Neuronal stem cell (in vitro differentiated cells): Measurements from ENCODE around the gene SLC22A23.
A peak's percentile ranks its signal among the peaks of the same experiment; 100 is the strongest.

ENCODE experiments used
- DNase-seq: peaks from one replicate; pipeline ENCODE4 v3.0.0-alpha.2; 2013; ENCODE audit warnings: low spot score
- H2AFZ ChIP-seq: one replicate; pipeline ENCODE4 v1.6.1; 2013; ENCODE audit warnings: mild to moderate bottlenecking, low read length, inconsistent platforms
- H2AK5ac ChIP-seq: 2 replicates; pipeline ENCODE4 v1.6.1; 2013; ENCODE audit warnings: low read depth, mild to moderate bottlenecking, inconsistent platforms, low read length, moderate library complexity, mixed read lengths
- H2BK120ac ChIP-seq: 2 replicates; pipeline ENCODE4 v1.6.1; 2013; ENCODE audit warnings: low read depth, mild to moderate bottlenecking, inconsistent platforms, low read length, moderate library complexity, mixed read lengths
- H2BK12ac ChIP-seq: one replicate; pipeline ENCODE4 v1.6.1; 2013; ENCODE audit warnings: low read length, inconsistent platforms
- H2BK15ac ChIP-seq: 2 replicates; pipeline ENCODE4 v1.6.1; 2013; ENCODE audit warnings: mild to moderate bottlenecking, low read length, inconsistent platforms, mixed read lengths
- H2BK5ac ChIP-seq: one replicate; pipeline ENCODE4 v1.6.1; 2013; ENCODE audit warnings: inconsistent platforms, mild to moderate bottlenecking, low read length, moderate library complexity
- H3K14ac ChIP-seq: one replicate; pipeline ENCODE4 v1.6.1; 2013; ENCODE audit warnings: low read length, inconsistent platforms
- H3K18ac ChIP-seq: 2 replicates; pipeline ENCODE4 v1.6.1; 2013; ENCODE audit warnings: low read length, inconsistent platforms
- H3K23ac ChIP-seq: 2 replicates; pipeline ENCODE4 v1.6.1; 2013; ENCODE audit warnings: low read depth, mild to moderate bottlenecking, mixed read lengths, low read length, inconsistent platforms; ENCODE audit not compliant: poor library complexity
- H3K27ac ChIP-seq: replicated peaks from 3 replicates; pipeline ENCODE4 v1.5.1; 2013; ENCODE audit warnings: low read length, inconsistent platforms
- H3K27me3 ChIP-seq, 3 experiments: 2 replicates each; pipeline ENCODE4 v1.6.1; 2013; ENCODE audit warnings: low read length in 3 of 3, mild to moderate bottlenecking in 2 of 3, inconsistent platforms in 1 of 3, low read depth in 1 of 3, mixed read lengths in 1 of 3, moderate library complexity in 1 of 3; ENCODE audit not compliant: control insufficient read depth in 3 of 3, insufficient read depth in 3 of 3
- H3K36me3 ChIP-seq, 2 donors: replicated peaks in 1 of 2; 2 replicates each; pipeline ENCODE4 v1.6.1; 2013; ENCODE audit warnings: low read length in 2 of 2; ENCODE audit not compliant: control insufficient read depth in 2 of 2, insufficient read depth in 2 of 2
- H3K4ac ChIP-seq: 2 replicates; pipeline ENCODE4 v1.6.1; 2013; ENCODE audit warnings: inconsistent platforms, mild to moderate bottlenecking, low read length, moderate library complexity
- H3K4me1 ChIP-seq, 2 donors: 1 replicate in 1 of 2; 2 replicates in 1 of 2; pipeline ENCODE4 v1.6.1; 2013; ENCODE audit warnings: low read length in 2 of 2, low read depth in 1 of 2; ENCODE audit not compliant: control insufficient read depth in 2 of 2, insufficient read depth in 1 of 2
- H3K4me2 ChIP-seq: one replicate; pipeline ENCODE4 v1.6.1; 2013; ENCODE audit warnings: mild to moderate bottlenecking, low read length, inconsistent platforms; ENCODE audit not compliant: insufficient read depth, poor library complexity, severe bottlenecking
- H3K4me3 ChIP-seq, 2 donors: 2 replicates each; pipeline ENCODE4 v1.5.1; 2013; ENCODE audit warnings: low read length in 2 of 2, mild to moderate bottlenecking in 2 of 2, inconsistent platforms in 1 of 2, moderate library complexity in 1 of 2
- H3K79me1 ChIP-seq: one replicate; pipeline ENCODE4 v1.6.1; 2013; ENCODE audit warnings: low read depth, mild to moderate bottlenecking, inconsistent platforms, low read length, moderate library complexity
- H3K9ac ChIP-seq: one replicate; pipeline ENCODE4 v1.6.1; 2013; ENCODE audit warnings: mild to moderate bottlenecking, low read depth, low read length, inconsistent platforms; ENCODE audit not compliant: poor library complexity
- H3K9me3 ChIP-seq, 2 donors: replicated peaks in 1 of 2; 2 replicates each; pipeline versions ENCODE3 to v1.6.1; 2013; ENCODE audit warnings: low read length in 2 of 2, mild to moderate bottlenecking in 2 of 2, inconsistent platforms in 1 of 2, low read depth in 1 of 2, mixed read lengths in 1 of 2, moderate library complexity in 1 of 2; ENCODE audit not compliant: control insufficient read depth in 2 of 2, insufficient read depth in 1 of 2
- H4K8ac ChIP-seq: one replicate; pipeline ENCODE4 v1.6.1; 2013; ENCODE audit warnings: low read depth, mild to moderate bottlenecking, inconsistent platforms, low read length, moderate library complexity
- H4K91ac ChIP-seq: one replicate; pipeline ENCODE4 v1.6.1; 2013; ENCODE audit warnings: low read length, low read depth, mild to moderate bottlenecking, inconsistent platforms; ENCODE audit not compliant: poor library complexity
- WGBS, 2 donors: extraction: QIAGEN DNeasy Blood & Tissue Kit; methylation state at CpG; one replicate each; pipeline ENCODE4 v1.1.7; 2013; ENCODE audit warnings: missing lambda C conversion rate in 2 of 2, mixed read lengths in 1 of 2; ENCODE audit not compliant: insufficient read length in 2 of 2, insufficient replicate concordance in 1 of 2; ENCODE audit errors: extremely low coverage in 2 of 2; 5-methylcytosine and 5-hydroxymethylcytosine counted together

Gene SLC22A23

GRCh38 chr6:3285049-3285639, 171.7 kb downstream of the SLC22A23 start:
- Histone ChIP-seq H3K36me3 (peaks cover 6 to 51% of the 10 kb centered on the region in 2 donors), H3K4me3 (no peak overlapping the region), H2BK5ac (no peak overlapping the region), H4K8ac (no peak overlapping the region), H3K9ac (no peak overlapping the region), H2BK120ac (no peak overlapping the region), H3K9me3 (no peaks in the 10 kb centered on the region), H4K91ac (no peak overlapping the region), H2AFZ (no peak overlapping the region), H3K79me1 (no peaks in the 10 kb centered on the region), H3K4ac (no peak overlapping the region), H3K27me3 (no peaks in the 10 kb centered on the region), H3K18ac (peak overlapping the region; percentile 53), H3K27ac (no peak overlapping the region), H3K14ac (no peak overlapping the region), H2BK15ac (no peak overlapping the region), H3K4me2 (no peak overlapping the region), H3K4me1 (peaks cover 21 to 24% of the 10 kb centered on the region in 2 donors), H2BK12ac (no peak overlapping the region), H2AK5ac (peak overlapping the region; percentile 14), H3K23ac (no peak overlapping the region)
- DNase-seq = no peak
- no CpG with 5 or more reads among the region's 19 CpGs for WGBS, 2 donors

GRCh38 chr6:3284436-3284876, 172.4 kb downstream of the SLC22A23 start:
- Histone ChIP-seq H3K9me3 (no peaks in the 10 kb centered on the region), H3K14ac (peak overlapping the region; percentile 82), H3K79me1 (no peaks in the 10 kb centered on the region), H3K27me3 (no peaks in the 10 kb centered on the region), H2AK5ac (peak overlapping the region; percentile 30), H3K18ac (peak overlapping the region; percentile 77), H2BK12ac (no peak overlapping the region), H3K27ac (no peak overlapping the region), H3K4me1 (peaks cover 21 to 24% of the 10 kb centered on the region in 2 donors), H2BK120ac (no peak overlapping the region), H4K8ac (peak overlapping the region; percentile 53), H3K36me3 (peaks cover 6 to 51% of the 10 kb centered on the region in 2 donors), H4K91ac (no peak overlapping the region), H2AFZ (no peak overlapping the region), H3K9ac (peak overlapping the region; percentile 34), H3K23ac (peak overlapping the region; percentile 98), H3K4me2 (no peak overlapping the region), H3K4me3 (no peak overlapping the region), H2BK15ac (peak overlapping the region; percentile 84), H3K4ac (no peak overlapping the region), H2BK5ac (no peak overlapping the region)
- WGBS, 2 donors = no CpG with 5 or more reads among the region's 17 CpGs
- DNase-seq = no peak

- Histone ChIP-seq H3K27me3 (no peaks in the 10 kb centered on the region), H2AK5ac (no peak overlapping the region), H2BK5ac (no peak overlapping the region), H2AFZ (no peak overlapping the region), H3K27ac (no peak overlapping the region), H2BK12ac (no peak overlapping the region), H3K4me3 (no peak overlapping the region), H3K9ac (peak overlapping the region; percentile 34), H3K4me2 (no peak overlapping the region), H3K9me3 (no peaks in the 10 kb centered on the region), H2BK120ac (no peak overlapping the region), H3K23ac (peak overlapping the region; percentile 98), H2BK15ac (peak overlapping the region; percentile 84), H4K8ac (no peak overlapping the region), H3K4ac (no peak overlapping the region), H3K79me1 (no peaks in the 10 kb centered on the region), H3K36me3 (peaks cover 6 to 45% of the 10 kb centered on the region in 2 donors), H3K4me1 (peaks cover 21 to 24% of the 10 kb centered on the region in 2 donors), H3K14ac (no peak overlapping the region), H4K91ac (no peak overlapping the region), H3K18ac (peak overlapping the region; percentile 77)
- no CpG with 5 or more reads among the region's 23 CpGs for WGBS, 2 donors
- no peak for DNase-seq
Measured at GRCh38 chr6:3283641-3284435, 173.0 kb downstream of the SLC22A23 start.

GRCh38 chr6:3283241-3283640, 173.6 kb downstream of the SLC22A23 start:
- H3K4me1 ChIP-seq = peaks cover 21 to 24% of the 10 kb centered on the region in 2 donors
- no peak overlapping the region for H2BK15ac ChIP-seq
- H4K91ac ChIP-seq = no peak overlapping the region
- H3K79me1 ChIP-seq = no peaks in the 10 kb centered on the region
- H2AFZ ChIP-seq = no peak overlapping the region
- H3K4me2 ChIP-seq = no peak overlapping the region
- H3K36me3 ChIP-seq = peaks cover 6 to 50% of the 10 kb centered on the region in 2 donors
- WGBS, 2 donors = no CpG with 5 or more reads among the region's 10 CpGs
- H2BK5ac ChIP-seq = no peak overlapping the region
- H2BK12ac ChIP-seq = no peak overlapping the region
- peak overlapping the region; percentile 67 for H3K23ac ChIP-seq
- no peak overlapping the region for H3K14ac ChIP-seq
- no peaks in the 10 kb centered on the region for H3K27me3 ChIP-seq
- no peaks in the 10 kb centered on the region for H3K9me3 ChIP-seq
- H3K4ac ChIP-seq = no peak overlapping the region
- H4K8ac ChIP-seq = no peak overlapping the region
- H3K4me3 ChIP-seq = no peak overlapping the region
- no peak overlapping the region for H2BK120ac ChIP-seq
- no peak overlapping the region for H3K9ac ChIP-seq
- peak overlapping the region; percentile 59 for H3K18ac ChIP-seq
- H3K27ac ChIP-seq = no peak overlapping the region
- DNase-seq = no peak
- no peak overlapping the region for H2AK5ac ChIP-seq
